ENCODE measurements around the gene IFI27L1. TPM values are rescaled to one million over a fixed set of nuclear protein-coding genes. Genes with fewer than 3 reads are reported as not detected.
A peak's percentile ranks its signal among the peaks of the same experiment; 100 is the strongest.

Gene IFI27L1
- total RNA-seq, 1 experiment from 2014 or later = 15.4 TPM

GRCh38 chr14:94113490-94113889 lies 32.4 kb downstream of the IFI27L1 start:
- DNase-seq (ENCODE audit: low read depth) = no peak

DNA sequence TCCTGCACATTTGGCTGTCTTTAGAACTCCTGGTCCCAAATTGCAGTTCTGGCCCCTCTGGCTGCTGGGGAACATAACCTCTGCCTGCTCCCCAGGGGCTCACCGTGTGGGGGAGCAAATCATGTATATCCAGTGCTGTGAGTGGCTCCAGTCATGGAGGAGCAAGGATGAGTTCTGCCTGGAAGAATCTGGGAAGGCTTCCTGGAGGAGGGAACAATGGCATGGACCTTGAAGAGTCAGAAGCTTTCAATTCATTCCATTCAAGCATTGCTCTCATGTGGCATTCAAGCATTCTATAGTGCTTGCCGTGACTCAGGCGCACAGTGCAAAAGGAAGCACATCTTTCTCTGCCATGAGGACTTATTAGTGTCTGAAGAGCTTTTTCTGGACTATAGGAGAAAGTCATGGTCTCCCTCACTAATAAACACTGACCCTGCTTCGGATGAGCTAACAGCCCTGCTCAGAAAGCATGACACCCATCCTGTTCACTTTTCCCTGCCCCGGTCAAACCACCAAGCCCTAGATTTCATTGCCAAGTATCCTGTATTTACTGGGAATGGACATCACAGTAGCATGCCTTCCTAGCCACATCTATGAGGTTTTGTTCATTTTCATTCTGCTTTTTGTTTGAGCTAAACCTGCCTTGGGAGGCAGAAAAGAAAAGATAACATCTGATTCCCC lies 32.9 kb downstream of the IFI27L1 start:
- DNase-seq (ENCODE audit: low read depth) = no peak

DNA sequence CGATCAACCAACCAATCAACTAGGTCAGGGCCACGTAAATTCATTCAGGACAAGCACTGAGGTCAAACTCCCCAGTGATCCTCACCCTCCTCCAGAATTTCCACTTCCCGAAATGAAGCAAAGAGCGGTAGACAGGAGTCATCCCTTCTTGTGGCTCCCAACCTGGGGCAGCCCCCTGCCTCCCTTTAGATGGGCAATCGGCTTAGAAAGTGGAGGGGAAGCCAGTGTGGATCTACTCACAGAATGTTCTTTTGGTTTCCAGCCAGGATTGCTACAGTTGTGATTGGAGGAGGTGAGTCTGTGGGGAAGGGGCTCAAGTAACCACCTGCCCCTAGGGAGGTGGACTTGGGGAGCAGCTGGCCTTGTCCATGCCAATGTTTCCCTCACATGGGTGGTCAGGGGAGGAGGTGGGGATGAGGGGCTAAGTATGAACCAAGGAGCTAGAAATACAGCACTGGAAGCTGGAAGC lies 33.5 kb downstream of the IFI27L1 start:
- DNase-seq (ENCODE audit: low read depth) = no peak

- no peak for DNase-seq (ENCODE audit: low read depth)
These were observed 34.0 kb downstream of the IFI27L1 start for GRCh38 chr14:94115058-94115591.

DNA sequence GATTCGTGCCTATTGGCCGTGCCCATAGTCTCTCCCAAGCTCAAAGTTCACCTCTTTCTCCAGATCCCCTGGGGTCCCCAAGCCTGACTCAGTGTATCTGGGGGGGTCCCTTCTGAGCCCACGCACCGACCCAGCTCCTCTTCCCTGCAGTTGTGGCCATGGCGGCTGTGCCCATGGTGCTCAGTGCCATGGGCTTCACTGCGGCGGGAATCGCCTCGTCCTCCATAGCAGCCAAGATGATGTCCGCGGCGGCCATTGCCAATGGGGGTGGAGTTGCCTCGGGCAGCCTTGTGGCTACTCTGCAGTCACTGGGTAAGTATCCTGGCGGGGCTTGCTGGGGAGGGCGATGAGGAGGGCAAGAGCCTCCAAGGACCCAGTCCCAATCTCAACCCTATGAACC lies 34.5 kb downstream of the IFI27L1 start:
- no peak for DNase-seq (ENCODE audit: low read depth)

GRCh38 chr14:94116701-94117100 lies 35.6 kb downstream of the IFI27L1 start:
- DNase-seq (ENCODE audit: low read depth) = no peak

DNA sequence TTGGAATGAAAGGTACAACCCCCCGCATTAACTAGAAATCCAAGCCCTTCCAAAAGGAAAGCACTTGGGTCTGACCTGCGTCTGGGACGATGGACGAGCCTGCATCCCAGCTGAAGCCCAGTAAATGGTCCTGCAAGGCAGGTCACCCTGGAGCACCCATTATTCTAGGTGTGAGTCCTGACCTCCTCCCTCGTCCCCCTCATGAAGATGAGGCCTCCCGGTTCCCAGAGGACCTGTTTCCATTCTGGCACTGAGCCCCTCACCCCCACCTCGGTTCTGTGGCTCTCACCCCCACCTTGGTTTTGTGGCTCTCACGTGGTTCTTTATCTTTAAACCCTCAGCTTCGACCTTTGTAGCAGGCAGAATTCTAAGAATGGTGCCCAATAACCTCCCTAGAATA lies 36.7 kb downstream of the IFI27L1 start:
- DNase-seq (ENCODE audit: low read depth) = no peak

- DNase-seq (ENCODE audit: low read depth) = no peak
These were observed 38.0 kb downstream of the IFI27L1 start for GRCh38 chr14:94119071-94119470.

DNA sequence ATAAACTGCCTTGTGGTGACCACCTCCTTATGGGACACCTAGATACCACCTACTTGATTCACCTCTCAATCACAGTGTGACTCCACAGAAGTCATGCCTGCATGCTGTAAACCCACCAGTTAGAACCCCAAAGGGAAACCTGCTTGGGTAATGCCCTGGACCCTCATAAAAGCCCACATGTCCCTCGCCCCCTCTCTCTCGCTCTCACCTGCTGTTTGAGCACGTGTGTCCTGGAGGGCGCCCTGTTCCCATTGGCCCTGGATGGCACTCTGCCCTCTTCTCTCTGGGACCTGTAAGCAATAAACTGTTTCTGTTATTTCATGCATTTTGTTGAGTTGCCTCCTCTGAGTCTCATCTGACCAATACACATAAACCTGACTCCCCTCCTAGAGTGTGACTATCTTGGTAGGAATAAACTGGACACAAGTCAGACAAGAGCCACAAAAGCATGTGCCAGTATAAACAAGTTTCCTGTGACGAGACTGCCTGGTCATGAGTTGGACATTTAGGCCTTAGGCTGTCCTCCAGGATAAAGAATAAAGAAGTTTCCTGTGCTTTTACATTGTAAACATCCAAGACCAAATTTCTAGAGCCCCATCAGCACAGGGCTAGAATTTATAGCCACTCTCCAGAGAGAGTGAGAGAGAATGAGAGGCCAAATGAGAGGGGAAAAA lies 39.7 kb downstream of the IFI27L1 start:
- peak; percentile 52 for DNase-seq (ENCODE audit: low read depth)

DNA sequence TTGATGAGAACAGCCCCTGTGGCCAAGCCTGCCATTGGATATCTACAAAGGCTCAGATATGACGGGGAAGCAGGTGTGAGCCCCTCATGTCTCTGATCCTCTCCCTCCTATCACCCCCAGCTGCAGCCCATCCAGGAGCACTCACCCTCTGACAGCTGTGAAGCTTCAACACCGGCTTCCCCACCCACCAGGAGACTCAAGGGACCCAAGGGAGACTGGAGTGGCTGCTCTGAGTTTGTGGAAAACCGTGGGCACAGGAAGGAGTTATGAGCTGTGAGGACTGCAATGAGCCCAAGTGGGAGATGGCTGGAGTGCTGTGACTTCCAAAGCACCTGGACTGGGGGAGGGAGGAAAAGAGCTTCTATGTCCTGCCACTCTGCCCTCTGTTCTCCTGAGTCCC lies 40.4 kb downstream of the IFI27L1 start:
- no peak for DNase-seq (ENCODE audit: low read depth)

DNA sequence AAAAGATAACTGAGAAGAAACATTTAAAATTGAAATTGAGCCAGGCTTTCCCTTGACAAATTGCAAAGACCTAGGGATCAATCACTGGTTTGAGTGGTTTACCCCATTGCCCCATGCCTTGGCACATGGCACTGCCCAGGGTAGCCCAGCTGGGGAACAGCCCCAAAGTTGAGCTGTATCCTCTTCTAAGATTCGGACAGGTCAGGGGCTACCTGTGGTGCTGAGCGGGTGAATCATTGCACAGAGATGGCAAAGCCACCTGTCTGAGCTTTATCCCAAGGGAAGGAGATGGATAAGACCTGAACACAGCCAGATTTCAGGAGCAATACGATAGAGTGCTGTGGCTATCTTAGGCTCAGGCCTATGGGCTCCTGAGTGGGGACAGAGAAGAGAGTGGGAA lies 41.3 kb downstream of the IFI27L1 start:
- DNase-seq (ENCODE audit: low read depth) = no peak

- no peak for DNase-seq (ENCODE audit: low read depth)
These were observed 42.2 kb downstream of the IFI27L1 start for GRCh38 chr14:94123296-94123695.

GRCh38 chr14:94123868-94124267 lies 42.8 kb downstream of the IFI27L1 start:
- DNase-seq (ENCODE audit: low read depth) = no peak

- no peak for DNase-seq (ENCODE audit: low read depth)
These were observed 43.7 kb downstream of the IFI27L1 start for GRCh38 chr14:94124582-94125377.

DNA sequence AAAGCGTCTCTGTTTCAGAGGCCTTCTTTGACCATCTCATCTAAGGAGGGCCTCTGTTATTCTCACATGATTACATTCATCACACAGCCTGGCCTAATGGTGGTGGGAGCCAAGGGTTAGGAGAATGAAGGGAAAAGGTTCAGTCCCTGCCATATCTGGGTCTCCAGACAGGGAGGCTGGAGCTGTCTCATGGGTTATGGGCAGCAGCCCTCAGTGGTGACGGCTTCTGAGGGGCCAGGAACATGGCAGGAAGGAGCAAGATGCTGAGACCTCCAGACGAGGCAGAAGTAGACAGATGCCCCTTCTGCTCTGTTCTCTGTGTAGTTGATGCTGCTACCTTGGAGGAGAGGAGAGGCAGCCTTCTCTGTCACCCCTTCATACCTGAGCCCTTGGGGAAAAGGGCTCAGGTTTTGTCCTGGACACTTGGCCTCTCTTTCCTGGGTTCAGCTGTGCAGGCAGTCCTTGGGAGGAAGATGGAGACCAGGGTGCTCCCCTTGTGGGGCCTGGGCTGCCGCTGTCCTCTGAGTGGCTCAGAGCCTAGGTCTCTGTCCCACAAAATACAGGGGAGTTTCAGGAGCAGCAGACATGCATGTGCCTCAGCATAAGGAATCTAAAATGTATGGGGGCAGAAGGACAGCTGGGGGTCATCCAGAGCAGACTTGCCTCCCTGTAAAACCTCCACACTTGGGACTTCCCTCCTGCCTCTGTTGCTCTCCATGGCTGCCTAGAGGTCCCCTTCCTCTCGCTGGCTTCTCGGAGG lies 44.7 kb downstream of the IFI27L1 start:
- no peak for DNase-seq (ENCODE audit: low read depth)

DNA sequence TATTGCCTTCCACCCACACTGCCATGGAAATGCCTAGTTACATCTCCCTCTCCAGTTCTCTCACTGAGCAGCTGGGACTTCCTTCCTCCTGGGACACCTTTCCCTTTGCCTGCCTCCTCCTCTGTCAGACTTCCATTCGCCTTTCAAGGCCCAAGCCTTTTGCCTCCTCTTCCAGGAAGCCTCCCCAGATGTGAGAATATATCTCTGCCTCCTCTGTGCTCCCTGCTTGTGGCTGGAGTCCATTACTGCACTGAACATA lies 45.2 kb downstream of the IFI27L1 start:
- no peak for DNase-seq (ENCODE audit: low read depth)

- no peak for DNase-seq (ENCODE audit: low read depth)
These were observed 45.7 kb downstream of the IFI27L1 start for GRCh38 chr14:94126800-94127199.

GRCh38 chr14:94127330-94127729 lies 46.2 kb downstream of the IFI27L1 start:
- DNase-seq (ENCODE audit: low read depth) = no peak

DNA sequence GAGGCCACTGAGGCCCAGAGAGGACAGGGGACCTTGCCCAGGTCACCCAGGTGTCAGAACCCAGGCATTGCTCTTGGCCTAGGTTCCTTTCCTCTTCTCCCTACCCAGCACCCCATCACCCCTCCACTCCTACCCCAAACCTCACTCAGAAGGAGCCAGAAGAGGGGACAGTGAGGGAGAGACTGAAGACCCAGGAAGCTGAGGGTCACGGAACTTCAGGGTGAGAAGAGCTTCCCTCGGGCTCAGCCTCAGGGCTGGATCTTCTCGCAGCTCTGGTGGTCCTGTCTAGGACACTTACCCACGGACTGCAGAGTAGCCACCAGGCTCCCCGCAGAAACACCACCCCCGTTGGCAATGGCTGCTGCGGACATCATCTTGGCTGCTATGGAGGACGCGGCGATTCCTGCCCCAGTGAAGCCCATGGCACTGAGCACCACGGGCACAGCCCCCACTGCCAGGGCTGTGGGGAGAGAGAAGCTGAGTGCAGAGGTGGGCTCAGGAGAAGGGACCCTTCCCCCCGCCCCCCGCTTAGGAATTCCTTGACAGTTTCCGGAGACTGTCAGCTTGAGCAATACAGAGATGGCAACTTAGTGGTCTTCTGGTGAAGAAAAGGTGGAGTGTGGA lies 47.2 kb downstream of the IFI27L1 start:
- DNase-seq (ENCODE audit: low read depth) = no peak

- peak; percentile 82 for DNase-seq (ENCODE audit: low read depth)
These were observed 48.1 kb downstream of the IFI27L1 start, which contains the start of gene IFI27L2 for GRCh38 chr14:94129111-94129757. Gene IFI27L2, minus strand, starts transcription at chr14:94129604. Its CDS starts 40 bp downstream, at chr14:94129564.
